Ascending aorta (tissue), 2 donors: ENCODE measurements around the gene CDYL. TPM values are rescaled to one million over a fixed set of nuclear protein-coding genes. Genes with fewer than 3 reads are reported as not detected.

Experiments
- DNase-seq, 2 donors: peaks; one replicate each; pipeline ENCODE4 v3.0.0-alpha.2; 2019; ENCODE audit warnings: low spot score in 2 of 2
- H3K27ac ChIP-seq, 2 donors: fragments of 200-600 bp; sonication (generic); one replicate each; pipeline ENCODE4 v1.5.1; 2016 to 2017; ENCODE audit warnings: mild to moderate bottlenecking in 1 of 2
- H3K27me3 ChIP-seq: fragments of 200-600 bp; sonication (generic); one replicate; pipeline ENCODE4 v1.5.1; 2017
- H3K36me3 ChIP-seq, 2 donors: fragments of 200-600 bp; sonication (generic); one replicate each; pipeline ENCODE4 v1.5.1; 2016
- H3K4me1 ChIP-seq, 2 donors: fragments of 200-600 bp; sonication (generic); one replicate each; pipeline ENCODE4 v1.5.1; 2016 to 2017; ENCODE audit warnings: mild to moderate bottlenecking in 1 of 2
- H3K4me3 ChIP-seq, 2 donors: fragments of 200-600 bp; sonication (generic); one replicate each; pipeline ENCODE4 v1.5.1; 2016 to 2017; ENCODE audit warnings: mild to moderate bottlenecking in 1 of 2
- H3K9me3 ChIP-seq, 2 donors: fragments of 200-600 bp; sonication (generic); one replicate each; pipeline ENCODE4 v1.5.1; 2016
- intact Hi-C: fragments of 100-400 bp; cut with DNase I; formaldehyde crosslinking; loops from one replicate; pipeline ENCODE4 v1.15.1; 2023
- total RNA-seq: library from RNA; depleted of rRNA; stranded (reverse); fragments of >200 nt; gene quantifications from one replicate; pipeline ENCODE4 v1.1.0, GENCODE V29; 2016
- TF ChIP-seq, protein P1 (sequence below), 3 experiments: fragments of 200-600 bp in 2 of 3; fragments of 450-650 bp in 1 of 3; sonication (generic) in 2 of 3; IDR thresholded peaks; one replicate each; pipeline ENCODE4 v1.5.1; 2016 to 2019; ENCODE audit warnings: antibody characterized with exemption in 3 of 3, mild to moderate bottlenecking in 1 of 3, moderate library complexity in 1 of 3

CDYL gene
- total RNA-seq, 1 donor from 2014 or later = 73.7 TPM

DNA sequence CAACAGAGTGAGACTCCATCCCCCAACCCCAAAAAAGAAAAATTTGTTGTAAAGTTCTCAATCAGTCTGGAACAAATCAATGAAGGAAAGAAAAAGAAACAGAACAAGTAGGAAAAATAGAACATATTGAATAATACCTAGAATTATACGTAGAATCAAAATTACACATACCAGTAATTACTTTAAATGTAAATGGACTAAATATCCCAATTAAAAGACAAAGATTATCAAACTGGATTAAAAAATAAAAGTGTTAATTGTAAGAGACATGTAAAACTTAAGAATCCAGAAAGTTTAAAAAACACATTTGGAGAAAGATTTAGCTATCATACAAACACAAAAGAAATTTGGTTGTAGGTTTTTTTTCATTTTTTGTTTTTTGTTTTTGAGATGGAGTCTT is 12.3 kb upstream of the CDYL start:
- intact Hi-C loops = no loop called here
- H3K36me3 ChIP-seq = no peaks in the 10 kb centered on the region
- H3K9me3 ChIP-seq = peaks cover 9 to 22% of the 10 kb centered on the region in 2 donors
- no peak overlapping the region for H3K4me3 ChIP-seq
- no peaks in the 10 kb centered on the region for H3K4me1 ChIP-seq
- no peaks in the 10 kb centered on the region for H3K27me3 ChIP-seq
- H3K27ac ChIP-seq = no peak overlapping the region
- DNase-seq = no peak
- TF ChIP-seq, protein P1, sequence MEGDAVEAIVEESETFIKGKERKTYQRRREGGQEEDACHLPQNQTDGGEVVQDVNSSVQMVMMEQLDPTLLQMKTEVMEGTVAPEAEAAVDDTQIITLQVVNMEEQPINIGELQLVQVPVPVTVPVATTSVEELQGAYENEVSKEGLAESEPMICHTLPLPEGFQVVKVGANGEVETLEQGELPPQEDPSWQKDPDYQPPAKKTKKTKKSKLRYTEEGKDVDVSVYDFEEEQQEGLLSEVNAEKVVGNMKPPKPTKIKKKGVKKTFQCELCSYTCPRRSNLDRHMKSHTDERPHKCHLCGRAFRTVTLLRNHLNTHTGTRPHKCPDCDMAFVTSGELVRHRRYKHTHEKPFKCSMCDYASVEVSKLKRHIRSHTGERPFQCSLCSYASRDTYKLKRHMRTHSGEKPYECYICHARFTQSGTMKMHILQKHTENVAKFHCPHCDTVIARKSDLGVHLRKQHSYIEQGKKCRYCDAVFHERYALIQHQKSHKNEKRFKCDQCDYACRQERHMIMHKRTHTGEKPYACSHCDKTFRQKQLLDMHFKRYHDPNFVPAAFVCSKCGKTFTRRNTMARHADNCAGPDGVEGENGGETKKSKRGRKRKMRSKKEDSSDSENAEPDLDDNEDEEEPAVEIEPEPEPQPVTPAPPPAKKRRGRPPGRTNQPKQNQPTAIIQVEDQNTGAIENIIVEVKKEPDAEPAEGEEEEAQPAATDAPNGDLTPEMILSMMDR (IDR thresholded peaks at IDR 0.05) = no peak

DNA sequence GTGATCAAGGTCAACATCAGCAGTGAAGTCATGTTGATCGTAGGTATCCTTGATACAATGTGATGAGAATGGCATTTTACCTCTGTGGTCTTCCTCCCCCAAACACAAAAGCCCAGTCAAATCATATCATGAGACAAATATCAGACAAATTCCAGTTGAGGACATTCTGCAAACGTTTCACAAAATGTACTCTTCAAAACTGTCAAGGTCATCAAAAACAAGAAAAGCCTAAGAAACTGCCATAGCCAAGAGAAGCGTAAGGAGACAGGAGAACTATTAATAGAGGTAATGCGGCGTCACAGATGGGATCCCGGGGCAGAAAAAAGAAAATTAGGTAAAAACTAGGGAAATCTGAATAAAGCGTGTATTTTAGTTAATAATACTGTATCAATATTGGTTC is 7.4 kb upstream of the CDYL start:
- no peak for DNase-seq
- Histone ChIP-seq H3K9me3 (peaks cover 0 to 9% of the 10 kb centered on the region in 2 donors), H3K4me1 (no peaks in the 10 kb centered on the region), H3K27me3 (no peaks in the 10 kb centered on the region), H3K4me3 (no peak overlapping the region), H3K27ac (no peak overlapping the region), H3K36me3 (no peaks in the 10 kb centered on the region)
- intact Hi-C loops = no loop called here
- TF ChIP-seq, protein P1 (IDR thresholded peaks at IDR 0.05) = no peak

DNA sequence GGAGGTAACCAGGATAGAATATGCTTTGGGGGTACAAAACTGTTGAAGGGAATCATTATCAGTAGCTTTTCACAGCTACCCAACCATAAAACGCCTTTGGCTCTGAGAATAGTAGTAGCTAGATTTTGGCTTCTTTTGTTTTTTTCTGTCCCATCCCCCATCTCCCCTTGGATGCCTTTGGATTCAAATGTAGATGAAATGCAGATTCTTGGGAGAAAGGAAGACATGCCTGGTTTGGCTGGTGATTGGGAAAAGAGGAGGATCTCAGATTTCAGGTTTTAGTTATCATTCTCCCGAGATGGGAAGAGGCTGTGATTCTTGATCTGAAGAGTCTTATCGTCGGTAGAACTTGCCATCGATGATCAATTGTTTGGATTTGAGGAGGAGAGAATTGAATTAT is 3.5 kb upstream of the CDYL start:
- TF ChIP-seq, protein P1 (IDR thresholded peaks at IDR 0.05) = no peak
- no peaks in the 10 kb centered on the region for H3K9me3 ChIP-seq
- peaks cover 3 to 6% of the 10 kb centered on the region in 2 donors for H3K4me1 ChIP-seq
- intact Hi-C loops = loop anchor here (5.0 kb wide), 1 partner anchor 635 kb away; the partner anchor contains the start of gene ECI2
- H3K4me3 ChIP-seq = no peak overlapping the region
- no peak for DNase-seq
- no peaks in the 10 kb centered on the region for H3K36me3 ChIP-seq
- no peaks in the 10 kb centered on the region for H3K27me3 ChIP-seq
- no peak overlapping the region for H3K27ac ChIP-seq

DNA sequence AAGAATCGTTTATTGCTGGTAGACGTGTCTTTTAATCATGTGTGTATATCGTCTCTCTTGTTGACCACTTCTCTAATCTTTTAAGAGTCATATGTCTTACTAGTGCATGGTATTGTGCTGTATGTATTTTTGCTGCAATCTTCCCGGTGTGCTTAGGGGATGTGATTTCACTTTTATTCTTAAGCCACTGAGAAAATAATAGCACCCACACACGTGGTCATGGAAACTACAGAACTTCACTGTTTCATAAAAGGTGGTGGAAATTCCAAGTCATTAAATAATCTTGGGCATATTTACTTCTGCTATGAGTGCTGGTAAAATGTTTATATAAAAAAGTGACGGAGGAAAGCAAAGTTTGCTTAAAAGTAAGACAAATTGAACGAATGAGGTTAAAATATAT is 3.0 kb upstream of the CDYL start:
- Histone ChIP-seq H3K4me3 (no peak overlapping the region), H3K9me3 (no peaks in the 10 kb centered on the region), H3K27ac (no peak overlapping the region), H3K4me1 (peaks cover 5 to 9% of the 10 kb centered on the region in 2 donors), H3K27me3 (no peaks in the 10 kb centered on the region), H3K36me3 (no peaks in the 10 kb centered on the region)
- no peak for DNase-seq
- TF ChIP-seq, protein P1 (IDR thresholded peaks at IDR 0.05) = no peak
- intact Hi-C loops = loop anchor here (5.0 kb wide), 1 partner anchor 636 kb away; the partner anchor contains the start of gene ECI2

DNA sequence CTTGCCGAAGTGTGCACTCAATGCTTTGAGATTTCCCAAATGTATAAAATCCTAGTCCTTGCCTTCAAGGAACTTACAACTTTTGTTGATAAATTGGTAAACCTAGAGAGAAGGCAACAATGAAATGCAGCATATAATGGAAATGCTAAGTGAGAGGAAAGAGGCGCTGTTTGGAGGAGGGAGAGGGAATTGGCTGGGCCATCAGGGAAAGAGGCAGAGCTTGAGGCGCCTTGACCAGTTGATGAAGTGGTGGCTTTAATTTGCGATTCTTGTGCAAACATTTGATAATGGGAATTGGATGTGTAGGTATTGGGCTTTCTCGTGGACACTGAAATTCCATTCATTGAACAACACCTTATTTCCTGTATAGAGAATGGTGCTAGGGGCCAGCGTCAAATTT is 1.9 kb upstream of the CDYL start:
- no peaks in the 10 kb centered on the region for H3K36me3 ChIP-seq
- intact Hi-C loops = loop anchor here (5.0 kb wide), 1 partner anchor 637 kb away; the partner anchor contains the start of gene ECI2
- TF ChIP-seq, protein P1 (IDR thresholded peaks at IDR 0.05) = no peak
- H3K4me3 ChIP-seq = peak overlapping the region in 1 of 2 donors; percentile 97
- peaks cover 5 to 9% of the 10 kb centered on the region in 2 donors for H3K4me1 ChIP-seq
- peak overlapping the region; percentile 60 to 95 for H3K27ac ChIP-seq
- DNase-seq = no peak
- H3K27me3 ChIP-seq = no peaks in the 10 kb centered on the region
- no peaks in the 10 kb centered on the region for H3K9me3 ChIP-seq
